Naive thymus-derived CD8-positive, alpha-beta T cell (primary cell): ENCODE results near the gene ERBB4. TPM values are rescaled to one million over a fixed set of nuclear protein-coding genes. Genes with fewer than 3 reads are reported as not detected.

Source experiments
- ATAC-seq, 2 donors: fragments of 150-1000 bp; cut with Tn5 transposase in 1 of 2; sonication (Bioruptor Pico), chemical (Tn5 transposase) in 1 of 2; 1 replicate in 1 of 2; 2 replicates in 1 of 2; pipeline ENCODE4 v1.10.0; 2021; ENCODE audit warnings: mild to moderate bottlenecking in 2 of 2, moderate library complexity in 2 of 2
- POLR2A ChIA-PET: fragments of 350-600 bp; sonication (Branson Sonifier 250); formaldehyde crosslinking; loops from one replicate; lab custom pipeline; 2021; ENCODE audit warnings: antibody characterized with exemption; lab: Charles Lee
- DNase-seq, 10 donors: peaks; one replicate each; pipeline versions ENCODE4 v3.0.0 to v3.0.0-alpha.2; 2020 to 2022
- H3K27ac Mint-ChIP-seq, 10 donors: one replicate each; pipeline ENCODE4 v1.8.0; 2020 to 2022; ENCODE audit warnings: mild to moderate bottlenecking in 10 of 10, mixed read lengths in 10 of 10, moderate library complexity in 4 of 10, inconsistent platforms in 1 of 10
- H3K27me3 Mint-ChIP-seq, 5 donors: one replicate each; pipeline ENCODE4 v1.8.0; 2021 to 2022; ENCODE audit warnings: mixed read lengths in 5 of 5
- H3K36me3 Mint-ChIP-seq, 3 donors: one replicate each; pipeline ENCODE4 v1.8.0; 2020 to 2022; ENCODE audit warnings: mixed read lengths in 3 of 3, mild to moderate bottlenecking in 2 of 3, inconsistent platforms in 1 of 3
- H3K4me1 Mint-ChIP-seq, 4 donors: one replicate each; pipeline ENCODE4 v1.8.0; 2021 to 2022; ENCODE audit warnings: mixed read lengths in 4 of 4
- H3K4me3 Mint-ChIP-seq, 10 donors: one replicate each; pipeline ENCODE4 v1.8.0; 2020 to 2022; ENCODE audit warnings: mild to moderate bottlenecking in 10 of 10, mixed read lengths in 10 of 10, moderate library complexity in 6 of 10, inconsistent platforms in 1 of 10
- H3K9me3 Mint-ChIP-seq, 9 donors: one replicate each; pipeline ENCODE4 v1.8.0; 2020 to 2022; ENCODE audit warnings: mixed read lengths in 9 of 9, mild to moderate bottlenecking in 3 of 9, inconsistent platforms in 1 of 9, moderate library complexity in 1 of 9
- microRNA-seq: library from miRNA; unstranded; fragments of <30 nt; microRNA quantifications from one replicate; pipeline ENCODE4 v1.2.0, GENCODE V29; 2022; ENCODE audit warnings: borderline microRNAs expressed
- polyA plus RNA-seq, 3 donors: library from polyadenylated mRNA; unstranded; fragments of 300-500 nt; fragmentation: Illumina TruSeq; gene quantifications; one replicate each; pipeline ENCODE4 v1.2.3, GENCODE V29; 2021
- total RNA-seq, 8 experiments: library from RNA in 2 of 8; stranded (reverse) in 2 of 8; gene quantifications; one replicate each; pipeline ENCODE4 v1.2.3 and lab custom pipeline; 2021 to 2026

ERBB4 gene
- total and polyA plus RNA-seq, 5 experiments from 2014 or later, result not detected

DNA sequence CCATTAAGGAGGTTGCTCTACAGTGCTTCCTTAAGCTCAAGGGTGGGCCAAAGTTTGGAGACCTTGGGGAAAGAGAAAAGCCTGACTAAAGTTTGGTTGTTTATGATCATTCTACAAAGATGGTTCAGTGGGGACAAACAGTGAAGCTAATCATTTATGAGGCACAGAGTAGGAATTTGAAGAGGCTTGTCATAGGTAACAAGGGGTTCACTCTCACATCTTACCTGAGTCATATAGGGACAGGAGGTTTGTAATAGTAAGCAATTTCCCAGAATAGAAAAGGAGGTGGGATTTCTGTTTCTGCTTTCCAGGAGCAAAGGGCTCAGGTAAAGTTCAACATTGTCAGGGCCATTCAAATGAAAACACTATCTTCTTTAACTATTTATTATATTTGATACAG is 1194.3 kb downstream of the ERBB4 start:
- Mint-ChIP-seq H3K9me3 (peaks cover 0 to 12% (median 0%) of the 10 kb centered on the region in 9 donors), H3K36me3 (no peaks in the 10 kb centered on the region), H3K27ac (no peak overlapping the region), H3K27me3 (no peaks in the 10 kb centered on the region), H3K4me1 (no peaks in the 10 kb centered on the region), H3K4me3 (no peak overlapping the region)
- POLR2A ChIA-PET, result no interaction called here
- DNase-seq (no peak), ATAC-seq (no peak)

DNA sequence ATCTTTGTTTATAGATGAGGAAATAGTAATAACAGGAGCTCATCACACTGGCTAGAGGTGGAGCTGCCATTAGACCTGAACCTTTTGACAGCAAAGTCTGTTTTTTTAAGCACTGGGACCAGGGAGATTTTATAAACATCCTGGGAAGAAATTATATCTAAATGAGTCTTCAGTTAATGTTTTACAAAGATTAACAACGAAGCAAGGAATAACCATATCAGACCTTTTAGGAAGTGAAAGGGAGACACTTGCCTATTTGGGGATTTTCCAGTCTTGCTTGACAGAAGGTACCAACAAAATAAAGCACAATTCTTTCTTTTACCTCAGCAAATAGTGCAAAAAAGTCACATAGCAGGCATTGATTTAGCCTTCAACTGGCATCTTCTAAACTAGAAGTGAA is 1205.2 kb downstream of the ERBB4 start:
- no peak overlapping the region for H3K27ac Mint-ChIP-seq
- DNase-seq (no peak), ATAC-seq (no peak)
- H3K36me3 Mint-ChIP-seq, result no peaks in the 10 kb centered on the region
- POLR2A ChIA-PET, result no interaction called here
- H3K4me1 Mint-ChIP-seq, result no peaks in the 10 kb centered on the region
- no peak overlapping the region for H3K4me3 Mint-ChIP-seq
- H3K9me3 Mint-ChIP-seq, result peaks cover 0 to 20% (median 4%) of the 10 kb centered on the region in 9 donors
- no peaks in the 10 kb centered on the region for H3K27me3 Mint-ChIP-seq

DNA sequence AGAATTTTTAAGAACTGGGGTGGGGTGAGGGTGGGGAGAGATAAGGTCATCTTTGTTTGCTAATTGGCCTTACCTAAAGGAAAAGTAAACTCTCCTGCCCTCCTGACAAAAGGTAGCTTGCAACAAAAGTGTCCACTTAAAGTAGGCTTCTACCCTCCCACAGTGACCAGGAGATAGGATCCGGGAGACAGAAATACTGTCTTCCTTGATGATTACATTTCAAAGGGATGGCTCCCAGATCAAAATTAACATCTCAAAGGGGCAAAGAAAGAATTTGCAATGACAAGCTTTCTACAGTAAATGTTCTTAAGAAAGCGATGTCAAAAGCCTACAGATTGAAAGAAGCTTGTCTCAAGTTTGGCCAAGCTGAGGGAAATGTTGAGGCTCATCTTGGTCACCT is 1206.9 kb downstream of the ERBB4 start:
- POLR2A ChIA-PET, result no interaction called here
- H3K4me1 Mint-ChIP-seq, result no peaks in the 10 kb centered on the region
- no peaks in the 10 kb centered on the region for H3K27me3 Mint-ChIP-seq
- no peak for ATAC-seq
- H3K4me3 Mint-ChIP-seq, result no peak overlapping the region
- peaks cover 0 to 19% (median 2%) of the 10 kb centered on the region in 9 donors for H3K9me3 Mint-ChIP-seq
- no peak overlapping the region for H3K27ac Mint-ChIP-seq
- no peaks in the 10 kb centered on the region for H3K36me3 Mint-ChIP-seq
- no peak for DNase-seq

DNA sequence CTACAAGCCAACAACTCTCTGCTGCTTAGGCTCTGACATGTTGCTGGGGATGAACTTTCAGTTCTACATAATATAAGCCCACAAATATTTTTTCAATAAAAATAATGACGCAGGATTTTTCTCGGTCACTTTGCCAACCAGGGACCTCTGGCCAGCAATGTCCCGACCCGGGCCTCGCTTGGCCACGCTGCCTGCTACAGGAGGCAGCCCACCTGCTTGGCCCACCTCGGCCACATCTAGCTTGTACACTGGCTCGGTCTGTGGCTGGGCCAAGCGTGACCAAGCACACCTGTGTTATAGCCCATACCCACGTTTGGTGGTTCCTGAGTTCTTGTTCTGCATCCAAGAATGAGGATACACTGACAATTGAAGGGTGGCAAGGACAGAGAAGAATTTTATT is 1208.7 kb downstream of the ERBB4 start:
- Mint-ChIP-seq H3K36me3 (no peaks in the 10 kb centered on the region), H3K4me1 (no peaks in the 10 kb centered on the region), H3K27me3 (no peaks in the 10 kb centered on the region), H3K27ac (no peak overlapping the region), H3K9me3 (peaks cover under 1 to 6% (median 4%) of the 10 kb centered on the region in 9 donors), H3K4me3 (no peak overlapping the region)
- no peak for DNase-seq
- ATAC-seq, result no peak
- POLR2A ChIA-PET, result no interaction called here

GRCh38 chr2:211329421-211329820 is 1209.2 kb downstream of the ERBB4 start:
- peaks cover 0 to 9% (median 4%) of the 10 kb centered on the region in 9 donors for H3K9me3 Mint-ChIP-seq
- no peak overlapping the region for H3K4me3 Mint-ChIP-seq
- no peak for DNase-seq
- no peaks in the 10 kb centered on the region for H3K36me3 Mint-ChIP-seq
- no peaks in the 10 kb centered on the region for H3K4me1 Mint-ChIP-seq
- POLR2A ChIA-PET, result no interaction called here
- H3K27ac Mint-ChIP-seq, result no peak overlapping the region
- H3K27me3 Mint-ChIP-seq, result no peaks in the 10 kb centered on the region
- no peak for ATAC-seq

DNA sequence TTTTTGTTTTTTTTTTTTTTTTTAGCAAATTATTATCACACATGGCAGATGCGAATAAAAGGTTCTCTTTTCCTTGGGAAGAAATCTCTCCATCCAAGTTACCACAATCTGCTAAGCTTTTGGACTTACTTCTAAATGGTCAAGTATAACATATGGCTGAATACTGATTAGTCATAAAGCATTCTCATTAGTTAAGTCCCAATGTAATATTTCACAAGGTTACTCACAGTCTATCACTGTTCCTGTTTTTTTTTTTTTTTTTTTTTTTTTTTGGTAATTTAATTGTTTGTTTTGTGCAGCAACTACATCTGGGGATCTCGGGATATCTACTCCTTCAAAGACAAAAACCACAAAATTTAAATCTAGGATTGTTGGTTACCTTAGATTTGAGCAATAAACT is 1210.5 kb downstream of the ERBB4 start:
- DNase-seq (no peak), ATAC-seq (no peak)
- Mint-ChIP-seq H3K27me3 (no peaks in the 10 kb centered on the region), H3K9me3 (peaks cover 1 to 17% (median 4%) of the 10 kb centered on the region in 9 donors), H3K27ac (no peak overlapping the region), H3K36me3 (no peaks in the 10 kb centered on the region), H3K4me3 (no peak overlapping the region), H3K4me1 (no peaks in the 10 kb centered on the region)
- POLR2A ChIA-PET, result no interaction called here

Small RNAs within 50 kb of the gene (microRNA-seq; reads per million reads assigned to microRNA genes)
- gene MIR548F2, result not detected
